Activated CD4-positive, CD25-positive, alpha-beta regulatory T cell treated with anti-CD3 and anti-CD28 coated beads, Interleukin-2, amount 50 U/mL, for 72 hours (primary cell): Measurements from ENCODE around the gene EPN2.

Experiments
- DNase-seq: peaks from one replicate; pipeline ENCODE4 v3.0.0; 2021

EPN2 gene

DNA sequence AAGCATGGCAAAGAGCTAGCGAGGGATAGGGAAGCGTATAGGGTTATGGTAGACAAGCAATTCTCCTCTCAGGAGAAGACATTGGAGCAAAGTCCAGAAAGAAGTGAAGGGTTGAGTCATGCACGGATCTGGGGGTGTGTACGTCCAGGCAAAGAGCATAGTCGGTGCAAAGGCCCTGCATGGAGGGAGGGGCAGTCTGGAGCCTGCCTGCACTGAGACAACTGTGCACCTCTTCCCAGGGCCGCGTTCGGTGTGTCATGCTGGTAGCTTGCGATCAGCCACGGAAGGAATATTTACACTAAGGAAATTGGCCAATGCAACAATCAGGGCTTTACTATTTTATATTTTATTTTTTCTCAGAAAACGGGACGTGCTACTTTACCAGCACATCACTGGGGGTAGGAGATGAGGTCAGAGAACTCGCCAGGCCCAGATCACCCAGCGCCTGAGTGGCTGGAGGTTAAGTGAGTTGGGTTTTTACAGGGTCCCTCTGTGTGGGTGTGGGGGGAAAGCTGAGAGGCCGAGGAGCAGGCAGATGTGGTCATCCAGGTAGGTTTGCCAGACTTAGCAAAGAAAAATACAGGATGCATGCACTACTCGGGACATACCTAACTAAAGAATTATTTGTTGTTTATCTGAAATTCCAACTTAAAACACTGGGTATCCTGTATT is 132.1 kb downstream of the EPN2 start:
- no peak for DNase-seq

- DNase-seq = peak; percentile 28
These were observed 132.8 kb downstream of the EPN2 start for GRCh38 chr17:19369846-19370492.

DNA sequence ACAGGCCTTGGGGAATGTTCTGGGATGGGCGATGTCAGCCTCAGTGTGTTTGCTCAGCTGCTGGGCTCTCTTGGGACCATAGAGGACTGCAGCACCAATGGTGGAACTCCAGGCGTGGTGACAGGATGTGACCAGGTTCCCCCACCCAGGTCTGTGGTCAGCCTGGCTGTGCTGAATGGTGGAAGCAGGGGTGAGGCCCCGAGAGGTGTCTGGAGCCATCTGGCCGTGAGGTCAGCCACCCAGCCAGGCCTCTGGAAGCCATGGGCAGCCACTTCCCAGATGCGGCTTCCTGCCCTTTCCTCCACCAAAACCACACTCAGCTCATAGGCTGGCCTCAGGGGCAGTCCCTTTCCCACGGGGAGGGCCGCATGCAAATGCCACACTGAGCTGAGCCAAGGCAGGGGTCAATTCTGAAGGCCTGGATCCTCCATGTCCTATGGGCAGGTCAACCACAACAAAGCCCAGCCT is 133.4 kb downstream of the EPN2 start:
- DNase-seq = no peak

DNA sequence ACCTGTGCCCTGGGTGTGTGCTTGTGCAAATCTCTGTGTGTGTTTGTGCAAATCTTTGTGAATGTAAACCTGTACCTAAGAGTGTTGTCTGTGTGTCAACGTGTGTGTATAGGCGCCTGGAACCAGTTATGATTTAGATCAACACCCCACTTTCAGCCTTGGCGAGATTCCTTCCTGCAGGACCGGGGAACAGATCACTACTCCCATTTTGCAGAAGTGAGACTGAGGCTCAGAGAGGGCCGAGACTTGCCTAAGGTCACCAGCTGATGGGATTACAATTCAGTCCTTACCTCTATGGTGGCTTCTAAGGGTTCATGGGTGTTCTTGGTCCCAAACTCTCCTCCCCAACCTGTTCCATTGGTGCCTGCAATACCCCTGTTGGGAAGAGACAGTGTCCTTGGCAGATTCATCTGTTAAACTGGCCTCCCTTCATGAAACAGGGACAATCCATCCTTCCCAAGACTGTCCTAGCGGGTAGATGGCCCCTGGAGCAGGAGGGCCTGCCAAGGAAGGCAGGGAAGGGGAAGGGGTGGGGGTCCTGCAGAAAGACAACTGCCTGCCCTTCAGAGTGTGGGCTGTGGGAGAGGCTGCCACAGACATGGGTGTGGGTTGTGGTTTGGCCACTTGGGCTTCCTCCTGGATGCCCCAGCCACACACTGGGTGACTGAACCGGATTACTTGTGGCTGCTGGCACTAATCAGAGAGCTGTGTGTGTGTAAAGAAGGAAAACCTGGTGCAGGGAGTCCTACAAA is 134.3 kb downstream of the EPN2 start:
- DNase-seq = no peak

GRCh38 chr17:19372011-19372370 is 134.8 kb downstream of the EPN2 start:
- DNase-seq = no peak

DNA sequence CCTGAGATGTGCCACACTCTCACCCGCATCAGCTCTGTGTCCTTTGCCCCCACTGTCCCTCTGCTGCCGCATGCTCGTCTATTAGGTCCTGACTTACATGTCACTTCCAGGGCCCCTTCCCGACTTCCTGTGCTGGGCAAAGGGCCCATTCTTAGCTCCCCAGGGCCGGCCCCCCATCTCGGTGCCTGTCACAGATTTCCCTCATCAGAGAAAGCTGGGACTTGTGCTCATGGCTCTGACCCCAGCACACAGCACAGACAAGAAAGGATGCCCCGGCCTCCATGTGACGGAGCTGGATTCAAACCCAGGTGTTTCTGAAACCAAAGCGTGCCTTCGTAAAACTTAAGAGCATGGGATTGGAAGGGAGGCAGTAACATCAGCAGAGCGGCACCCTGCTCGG is 135.3 kb downstream of the EPN2 start:
- no peak for DNase-seq

GRCh38 chr17:19372866-19373504 is 135.8 kb downstream of the EPN2 start:
- DNase-seq = no peak

DNA sequence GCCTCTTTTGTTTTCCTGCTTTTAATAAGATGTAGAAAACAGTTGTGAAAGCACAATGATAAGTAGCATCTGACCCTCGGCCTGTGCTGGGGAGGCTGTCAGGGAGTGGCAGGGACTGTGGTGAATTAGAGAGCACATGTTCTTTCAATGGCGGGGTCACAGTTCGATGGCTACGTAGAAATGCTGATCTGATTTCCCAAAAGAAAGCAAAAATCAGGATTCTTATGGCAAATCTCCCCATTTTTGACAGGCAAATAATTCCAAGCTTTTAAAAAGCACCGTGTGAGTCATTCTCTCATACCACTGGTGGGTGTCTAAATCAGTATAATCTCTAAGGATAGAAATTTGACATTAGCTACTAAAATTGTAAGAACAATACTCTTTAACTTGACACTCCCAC is 137.0 kb downstream of the EPN2 start:
- no peak for DNase-seq

DNA sequence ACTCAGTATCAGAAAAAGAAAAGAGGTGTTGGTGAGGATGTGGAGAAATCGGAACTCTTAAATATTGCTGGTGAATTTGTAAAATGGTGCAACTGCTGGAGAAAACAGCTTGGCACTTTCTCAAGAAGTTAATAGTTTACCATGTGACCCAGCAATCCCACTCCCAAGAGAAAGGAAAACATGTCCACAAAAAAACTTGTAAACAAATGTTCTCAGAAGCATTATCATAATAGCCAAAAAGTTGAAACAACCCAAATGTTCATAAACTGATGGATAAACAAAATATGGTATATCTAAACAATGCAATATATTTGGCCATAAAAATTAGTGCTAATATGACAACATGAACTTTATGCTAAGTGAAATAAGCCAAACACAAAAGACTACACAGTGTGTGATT is 138.6 kb downstream of the EPN2 start:
- no peak for DNase-seq

- DNase-seq = no peak
These were observed 139.6 kb downstream of the EPN2 start for GRCh38 chr17:19376811-19377210.

DNA sequence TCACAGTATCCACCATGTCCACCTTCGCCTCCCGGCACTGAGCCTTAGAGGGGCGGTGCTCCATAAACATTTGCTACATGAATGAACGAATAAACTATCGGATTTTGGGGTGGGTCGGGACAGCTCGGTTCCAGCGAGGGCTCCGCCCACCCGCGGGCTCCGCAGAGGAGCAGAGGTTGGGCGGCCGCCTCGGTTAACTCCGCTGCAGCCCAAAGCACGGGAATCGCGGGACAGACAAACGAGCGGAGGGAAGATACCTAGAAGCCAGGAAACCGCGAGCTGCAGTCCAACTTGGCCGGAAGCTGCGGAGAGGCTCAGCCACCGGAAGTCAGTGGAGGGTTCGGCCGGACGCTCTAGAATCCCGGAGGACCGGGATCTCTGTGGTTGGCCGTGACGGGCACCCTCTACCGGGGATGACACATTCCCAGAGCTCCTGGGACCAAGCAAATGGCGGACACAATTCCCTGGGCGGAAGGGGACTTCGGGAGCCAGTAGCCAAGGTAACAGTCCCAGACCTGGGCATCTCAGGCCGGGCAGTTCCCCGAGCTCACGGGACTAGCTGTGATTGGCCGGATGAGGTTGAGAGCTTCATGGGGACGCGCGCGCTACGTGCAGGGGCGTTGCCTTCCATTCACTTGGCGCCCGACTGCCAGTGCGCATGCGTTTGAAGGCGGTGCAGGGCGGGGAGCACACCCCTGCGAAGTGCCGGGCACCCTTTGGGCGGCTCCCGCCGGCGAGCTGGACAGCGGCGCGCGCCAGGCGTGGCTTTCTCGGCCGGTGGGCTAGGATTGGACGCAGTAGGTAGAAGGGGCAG is 140.6 kb downstream of the EPN2 start:
- peak; percentile 95 for DNase-seq

- DNase-seq = no peak
These were observed 141.5 kb downstream of the EPN2 start, which contains the start of gene MAPK7 for GRCh38 chr17:19378416-19379360. Gene MAPK7 (plus strand): TSS chr17:19378498. CDS start chr17:19378901, 403 bp downstream.

DNA sequence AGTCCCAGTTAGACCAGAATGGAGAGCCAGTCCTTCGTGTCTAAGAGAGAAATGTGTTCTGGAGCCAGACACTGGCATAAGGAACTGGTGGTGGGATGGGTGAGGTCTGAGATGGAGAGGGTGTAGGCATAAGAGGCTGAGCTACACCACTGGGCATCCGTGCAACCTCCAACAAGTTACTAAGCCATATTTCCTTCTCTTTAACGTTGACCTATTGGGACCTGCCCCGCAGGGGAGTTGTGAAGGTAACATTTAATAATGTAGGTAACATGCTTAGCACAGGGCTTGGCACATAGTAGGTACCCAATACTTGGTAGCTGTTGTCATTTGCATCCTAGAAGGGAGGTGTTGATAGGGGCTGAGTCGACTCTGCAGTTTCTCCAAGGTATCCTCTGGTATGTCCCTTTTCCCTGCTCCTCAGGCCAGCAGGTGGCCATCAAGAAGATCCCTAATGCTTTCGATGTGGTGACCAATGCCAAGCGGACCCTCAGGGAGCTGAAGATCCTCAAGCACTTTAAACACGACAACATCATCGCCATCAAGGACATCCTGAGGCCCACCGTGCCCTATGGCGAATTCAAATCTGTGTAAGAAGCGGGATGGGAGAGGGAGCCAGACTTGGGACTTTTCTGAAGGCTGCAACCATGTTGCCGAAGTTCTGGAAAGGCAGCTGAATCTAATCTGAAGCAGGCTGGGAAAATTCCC is 142.3 kb downstream of the EPN2 start:
- no peak for DNase-seq

GRCh38 chr17:19380481-19381301 is 143.5 kb downstream of the EPN2 start:
- no peak for DNase-seq

GRCh38 chr17:19381361-19381740 is 144.2 kb downstream of the EPN2 start:
- DNase-seq = no peak

DNA sequence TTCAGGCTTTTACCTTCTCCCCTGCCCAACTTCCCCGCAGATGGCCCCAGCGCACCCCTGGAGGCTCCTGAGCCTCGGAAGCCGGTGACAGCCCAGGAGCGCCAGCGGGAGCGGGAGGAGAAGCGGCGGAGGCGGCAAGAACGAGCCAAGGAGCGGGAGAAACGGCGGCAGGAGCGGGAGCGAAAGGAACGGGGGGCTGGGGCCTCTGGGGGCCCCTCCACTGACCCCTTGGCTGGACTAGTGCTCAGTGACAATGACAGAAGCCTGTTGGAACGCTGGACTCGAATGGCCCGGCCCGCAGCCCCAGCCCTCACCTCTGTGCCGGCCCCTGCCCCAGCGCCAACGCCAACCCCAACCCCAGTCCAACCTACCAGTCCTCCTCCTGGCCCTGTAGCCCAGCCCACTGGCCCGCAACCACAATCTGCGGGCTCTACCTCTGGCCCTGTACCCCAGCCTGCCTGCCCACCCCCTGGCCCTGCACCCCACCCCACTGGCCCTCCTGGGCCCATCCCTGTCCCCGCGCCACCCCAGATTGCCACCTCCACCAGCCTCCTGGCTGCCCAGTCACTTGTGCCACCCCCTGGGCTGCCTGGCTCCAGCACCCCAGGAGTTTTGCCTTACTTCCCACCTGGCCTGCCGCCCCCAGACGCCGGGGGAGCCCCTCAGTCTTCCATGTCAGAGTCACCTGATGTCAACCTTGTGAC is 144.7 kb downstream of the EPN2 start:
- DNase-seq = no peak

DNA sequence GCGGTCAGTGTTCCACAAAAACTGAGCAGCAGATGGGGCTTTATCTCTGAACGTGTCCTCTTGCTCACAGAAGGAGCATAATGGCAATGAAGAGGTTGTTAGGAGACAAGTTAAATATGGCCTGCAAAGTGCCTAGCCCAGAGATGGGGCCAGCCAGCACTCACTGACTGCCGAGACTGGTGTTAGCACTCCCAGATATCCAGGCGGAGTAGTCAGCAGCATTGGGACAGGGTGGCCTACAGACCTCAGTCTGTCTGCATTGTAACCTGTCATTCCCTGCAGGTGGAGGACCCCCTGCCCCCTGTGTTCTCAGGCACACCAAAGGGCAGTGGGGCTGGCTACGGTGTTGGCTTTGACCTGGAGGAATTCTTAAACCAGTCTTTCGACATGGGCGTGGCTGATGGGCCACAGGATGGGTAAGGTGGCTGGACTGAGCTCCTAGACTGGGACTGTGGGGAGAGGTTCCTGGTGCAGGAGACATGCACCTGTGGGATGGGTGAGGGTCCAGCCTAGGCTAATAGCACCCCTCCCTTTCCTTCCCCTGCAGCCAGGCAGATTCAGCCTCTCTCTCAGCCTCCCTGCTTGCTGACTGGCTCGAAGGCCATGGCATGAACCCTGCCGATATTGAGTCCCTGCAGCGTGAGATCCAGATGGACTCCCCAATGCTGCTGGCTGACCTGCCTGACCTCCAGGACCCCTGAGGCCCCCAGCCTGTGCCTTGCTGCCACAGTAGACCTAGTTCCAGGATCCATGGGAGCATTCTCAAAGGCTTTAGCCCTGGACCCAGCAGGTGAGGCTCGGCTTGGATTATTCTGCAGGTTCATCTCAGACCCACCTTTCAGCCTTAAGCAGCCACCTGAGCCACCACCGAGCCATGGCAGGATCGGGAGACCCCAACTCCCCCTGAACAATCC is 145.6 kb downstream of the EPN2 start:
- DNase-seq = no peak
